Thymus (tissue), 11 donors: ENCODE measurements around the gene HOXC10. TPM values are rescaled to one million over a fixed set of nuclear protein-coding genes. Genes with fewer than 3 reads are reported as not detected.

Experiments used
- DNase-seq, 9 donors: peaks; one replicate each; pipeline ENCODE4 v3.0.0-alpha.2; 2013; ENCODE audit warnings: low spot score in 9 of 9, low read depth in 6 of 9, missing footprints in 1 of 9
- H3K27ac ChIP-seq, 2 donors: one replicate each; pipeline ENCODE4 v1.5.1; 2013; ENCODE audit warnings: control low read depth in 1 of 2, low read depth in 1 of 2, low read length in 1 of 2, mild to moderate bottlenecking in 1 of 2, moderate library complexity in 1 of 2
- H3K27me3 ChIP-seq, 2 donors: one replicate each; pipeline ENCODE4 v1.5.1; 2013; ENCODE audit warnings: low read length in 1 of 2; ENCODE audit not compliant: control insufficient read depth in 2 of 2, insufficient read depth in 1 of 2
- H3K36me3 ChIP-seq, 2 donors: one replicate each; pipeline ENCODE4 v1.5.1; 2013; ENCODE audit warnings: low read length in 1 of 2, mild to moderate bottlenecking in 1 of 2, moderate library complexity in 1 of 2; ENCODE audit not compliant: control insufficient read depth in 2 of 2, insufficient read depth in 2 of 2
- H3K4me1 ChIP-seq, 2 donors: one replicate each; pipeline ENCODE4 v1.5.1; 2013; ENCODE audit warnings: low read length in 2 of 2; ENCODE audit not compliant: control insufficient read depth in 2 of 2, insufficient read depth in 2 of 2
- H3K4me3 ChIP-seq, 2 donors: one replicate each; pipeline ENCODE4 v1.5.1; 2013; ENCODE audit warnings: low read length in 2 of 2, control low read depth in 1 of 2, mild to moderate bottlenecking in 1 of 2
- H3K9me3 ChIP-seq, 2 donors: one replicate each; pipeline ENCODE4 v1.5.1; 2013; ENCODE audit warnings: low read length in 1 of 2, mild to moderate bottlenecking in 1 of 2; ENCODE audit not compliant: control insufficient read depth in 2 of 2, insufficient read depth in 1 of 2
- WGBS: extraction: QIAGEN DNeasy Blood & Tissue Kit; methylation state at CpG from one replicate; pipeline ENCODE4 v1.1.7; 2013; 5-methylcytosine and 5-hydroxymethylcytosine counted together
- polyA plus RNA-seq: library from polyadenylated mRNA; stranded (reverse); fragments of 200-250 nt; gene quantifications from one replicate; pipeline ENCODE4 v1.2.3, GENCODE V29; 2013
- total RNA-seq: library from RNA; stranded (reverse); fragments of 120-200 nt; gene quantifications from one replicate; pipeline ENCODE4 v1.2.4, GENCODE V29; 2013
- donor health status: healthy.

HOXC10 gene
- total and polyA plus RNA-seq, 2 donors, result 0.14 TPM; not detected in 1

DNA sequence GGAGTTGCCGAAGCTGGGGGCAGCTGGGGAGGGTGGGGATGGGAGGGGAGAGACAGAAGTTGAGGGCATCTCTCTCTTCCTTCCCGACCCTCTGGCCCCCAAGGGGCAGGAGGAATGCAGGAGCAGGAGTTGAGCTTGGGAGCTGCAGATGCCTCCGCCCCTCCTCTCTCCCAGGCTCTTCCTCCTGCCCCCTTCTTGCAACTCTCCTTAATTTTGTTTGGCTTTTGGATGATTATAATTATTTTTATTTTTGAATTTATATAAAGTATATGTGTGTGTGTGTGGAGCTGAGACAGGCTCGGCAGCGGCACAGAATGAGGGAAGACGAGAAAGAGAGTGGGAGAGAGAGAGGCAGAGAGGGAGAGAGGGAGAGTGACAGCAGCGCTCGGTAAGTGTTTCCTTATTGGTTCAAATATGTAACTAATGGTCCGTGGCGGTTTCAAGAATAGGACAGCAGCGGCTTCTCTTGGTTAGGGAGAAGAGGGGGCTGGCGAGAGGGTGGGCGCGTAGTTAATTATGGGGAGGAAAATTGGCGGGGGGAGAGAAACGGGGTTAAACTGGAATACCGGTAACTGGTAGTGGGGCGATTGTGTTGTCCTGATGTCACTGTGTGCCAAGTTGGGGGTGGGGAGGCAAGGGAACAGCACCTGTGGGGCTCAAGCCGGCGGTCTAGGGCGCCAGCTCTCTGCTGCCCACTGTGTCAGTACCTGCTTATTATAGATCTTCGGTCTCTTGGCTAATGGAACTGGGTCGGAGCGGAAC is 32.3 kb downstream of the HOXC10 start:
- H3K9me3 ChIP-seq, result peaks cover 0 to 16% of the 10 kb centered on the region in 2 donors
- peaks cover 3 to 23% of the 10 kb centered on the region in 2 donors for H3K4me1 ChIP-seq
- peak overlapping the region; percentile 32 to 49 for H3K4me3 ChIP-seq
- no peaks in the 10 kb centered on the region for H3K36me3 ChIP-seq
- no peak overlapping the region for H3K27ac ChIP-seq
- peaks cover 89 to 100% of the 10 kb centered on the region in 2 donors for H3K27me3 ChIP-seq
- WGBS, result 5% methylated on average over 24 of the region's 24 CpGs
- no peak for DNase-seq

DNA sequence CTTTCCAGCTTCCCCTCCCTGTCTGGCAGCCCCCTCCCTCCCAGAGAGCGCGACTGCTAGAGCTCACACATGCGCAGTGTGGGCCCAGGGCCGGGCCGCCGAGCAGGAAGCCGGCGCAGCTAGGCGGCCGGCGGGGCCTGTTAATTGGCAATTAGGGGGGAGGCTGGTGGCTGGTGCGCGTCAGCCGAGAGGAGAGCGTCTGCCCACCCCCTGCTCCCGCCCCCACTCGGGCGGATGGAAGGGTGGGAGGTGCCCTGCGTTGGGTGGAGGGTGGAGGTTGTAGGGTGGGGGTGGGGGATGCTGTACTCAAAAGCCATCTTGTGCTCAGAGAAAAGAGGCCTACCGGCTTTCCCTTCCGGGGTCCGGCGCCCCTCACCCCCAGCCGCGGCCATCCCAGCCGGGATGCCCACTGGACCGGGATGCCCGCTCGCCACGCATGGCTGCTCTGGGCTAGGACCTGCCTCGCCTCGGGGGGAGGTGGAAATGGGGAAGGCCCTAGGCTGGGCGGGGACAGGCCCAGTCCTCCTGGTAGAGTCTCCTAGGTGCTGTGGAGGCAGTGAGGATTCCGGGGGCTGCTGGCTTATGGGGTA is 33.0 kb downstream of the HOXC10 start:
- peaks cover 0 to 16% of the 10 kb centered on the region in 2 donors for H3K9me3 ChIP-seq
- no peaks in the 10 kb centered on the region for H3K36me3 ChIP-seq
- peak in 7 of 9 donors; percentile 30 to 79 (median 55) for DNase-seq
- WGBS, result 3% methylated on average over 34 of the region's 34 CpGs
- peaks cover 90 to 100% of the 10 kb centered on the region in 2 donors for H3K27me3 ChIP-seq
- peak overlapping the region; percentile 32 to 49 for H3K4me3 ChIP-seq
- H3K4me1 ChIP-seq, result peaks cover 3 to 23% of the 10 kb centered on the region in 2 donors
- H3K27ac ChIP-seq, result no peak overlapping the region

DNA sequence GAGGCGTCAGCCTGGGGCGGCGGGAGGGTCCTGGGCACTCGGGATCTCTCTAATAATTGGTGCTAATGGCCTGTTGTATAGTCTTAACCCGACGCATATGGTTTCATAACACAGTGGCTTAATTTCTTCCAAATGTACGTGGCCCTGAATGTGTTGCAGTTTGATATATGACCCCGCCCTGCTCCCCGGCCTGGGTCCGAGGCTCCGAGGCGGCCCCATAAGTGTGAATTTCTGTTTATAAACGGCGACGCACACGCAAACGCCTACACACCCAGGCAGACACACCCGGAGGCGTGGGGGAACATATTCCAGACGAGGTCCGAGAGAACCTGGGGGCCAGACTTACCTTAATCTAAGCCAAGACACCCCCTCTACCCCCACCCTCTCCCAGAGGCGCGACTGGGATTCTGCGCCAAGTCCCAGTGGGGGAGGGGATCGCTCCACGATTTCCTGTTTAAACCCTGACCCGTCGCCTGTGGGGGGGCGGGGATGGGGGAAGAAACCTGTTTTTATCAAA is 33.6 kb downstream of the HOXC10 start:
- WGBS, result 24% methylated on average over 29 of the region's 29 CpGs
- peaks cover 91 to 100% of the 10 kb centered on the region in 2 donors for H3K27me3 ChIP-seq
- H3K4me3 ChIP-seq, result peak overlapping the region; percentile 32 to 49
- no peak for DNase-seq
- peaks cover 0 to 16% of the 10 kb centered on the region in 2 donors for H3K9me3 ChIP-seq
- H3K36me3 ChIP-seq, result no peaks in the 10 kb centered on the region
- H3K4me1 ChIP-seq, result peaks cover 3 to 23% of the 10 kb centered on the region in 2 donors
- no peak overlapping the region for H3K27ac ChIP-seq

DNA sequence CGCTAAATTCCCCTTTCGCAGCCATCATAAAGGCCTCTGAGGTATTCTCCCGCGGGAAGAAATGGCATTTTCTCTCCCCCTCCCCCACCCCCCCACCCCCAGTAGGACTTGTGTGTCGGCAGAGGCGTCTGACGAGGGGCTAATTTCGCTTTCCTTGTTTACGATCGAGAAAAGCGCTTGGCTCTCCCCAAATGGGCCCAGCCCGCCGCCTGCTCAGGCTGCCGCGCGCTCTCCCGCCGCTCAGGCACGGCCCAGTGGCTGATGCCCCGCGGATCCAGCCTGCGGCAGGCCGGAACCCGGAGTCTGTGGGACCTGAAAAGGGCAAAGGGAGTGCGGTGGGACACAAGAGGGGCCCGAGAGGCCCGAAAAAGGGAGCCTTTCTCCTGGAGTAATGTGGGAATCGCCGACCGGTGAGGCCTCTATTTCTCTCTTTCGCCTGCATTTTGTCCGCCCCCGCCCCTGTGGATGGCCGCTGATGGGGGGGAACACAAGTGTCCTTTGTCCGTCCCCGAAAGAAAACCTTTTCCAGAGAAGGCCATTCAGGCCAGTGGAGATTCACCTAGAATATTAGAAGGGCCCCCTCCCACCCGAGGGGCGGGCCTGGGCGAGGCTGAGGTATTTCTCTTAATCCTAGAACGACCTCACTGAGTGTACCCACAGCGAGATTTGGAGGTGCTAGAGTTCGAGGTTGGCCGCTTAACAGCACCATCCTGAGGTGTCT is 34.3 kb downstream of the HOXC10 start:
- WGBS, result 18% methylated on average over 43 of the region's 43 CpGs
- Histone ChIP-seq H3K4me1 (peaks cover 3 to 23% of the 10 kb centered on the region in 2 donors), H3K36me3 (no peaks in the 10 kb centered on the region), H3K27ac (no peak overlapping the region), H3K27me3 (peaks cover 95 to 100% of the 10 kb centered on the region in 2 donors), H3K4me3 (peak overlapping the region in 1 of 2 donors; percentile 15), H3K9me3 (peaks cover 0 to 16% of the 10 kb centered on the region in 2 donors)
- DNase-seq, result no peak

DNA sequence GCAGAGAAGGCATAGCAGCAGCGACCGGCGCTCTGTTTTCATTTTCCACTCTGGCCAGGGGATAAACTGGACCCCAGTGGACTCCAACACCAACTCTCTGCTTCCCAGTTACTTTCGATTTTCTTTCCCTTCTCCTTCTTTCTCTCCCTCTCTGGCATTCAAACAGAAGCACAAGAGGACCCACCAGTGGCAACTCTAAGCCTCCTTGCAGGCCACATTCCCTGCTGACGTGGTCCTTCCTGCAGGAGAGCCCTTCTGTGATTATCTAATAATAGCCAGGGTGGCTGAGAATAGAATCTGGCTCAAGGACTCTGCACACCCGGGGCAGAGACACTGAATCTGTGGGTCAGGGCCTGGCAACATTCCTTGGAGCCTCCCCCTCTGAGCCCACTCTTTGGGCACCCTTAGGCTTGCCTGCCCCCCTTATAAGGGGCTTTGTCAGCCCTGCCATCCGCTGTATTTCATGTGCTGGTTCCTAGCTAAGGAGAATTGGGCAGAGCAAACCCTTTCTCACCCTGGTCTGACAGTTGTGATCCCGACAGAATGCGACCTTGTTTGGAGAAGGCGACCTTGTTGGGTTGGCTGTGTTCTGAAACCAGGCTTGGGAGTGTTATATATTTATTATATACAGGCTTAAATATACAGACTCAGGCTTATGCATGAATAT is 35.1 kb downstream of the HOXC10 start:
- 32% methylated on average over 10 of the region's 10 CpGs for WGBS
- Histone ChIP-seq H3K4me1 (peaks cover 3 to 23% of the 10 kb centered on the region in 2 donors), H3K9me3 (peaks cover 0 to 16% of the 10 kb centered on the region in 2 donors), H3K4me3 (no peak overlapping the region), H3K27me3 (peaks cover 93 to 100% of the 10 kb centered on the region in 2 donors), H3K36me3 (no peaks in the 10 kb centered on the region), H3K27ac (no peak overlapping the region)
- no peak for DNase-seq

DNA sequence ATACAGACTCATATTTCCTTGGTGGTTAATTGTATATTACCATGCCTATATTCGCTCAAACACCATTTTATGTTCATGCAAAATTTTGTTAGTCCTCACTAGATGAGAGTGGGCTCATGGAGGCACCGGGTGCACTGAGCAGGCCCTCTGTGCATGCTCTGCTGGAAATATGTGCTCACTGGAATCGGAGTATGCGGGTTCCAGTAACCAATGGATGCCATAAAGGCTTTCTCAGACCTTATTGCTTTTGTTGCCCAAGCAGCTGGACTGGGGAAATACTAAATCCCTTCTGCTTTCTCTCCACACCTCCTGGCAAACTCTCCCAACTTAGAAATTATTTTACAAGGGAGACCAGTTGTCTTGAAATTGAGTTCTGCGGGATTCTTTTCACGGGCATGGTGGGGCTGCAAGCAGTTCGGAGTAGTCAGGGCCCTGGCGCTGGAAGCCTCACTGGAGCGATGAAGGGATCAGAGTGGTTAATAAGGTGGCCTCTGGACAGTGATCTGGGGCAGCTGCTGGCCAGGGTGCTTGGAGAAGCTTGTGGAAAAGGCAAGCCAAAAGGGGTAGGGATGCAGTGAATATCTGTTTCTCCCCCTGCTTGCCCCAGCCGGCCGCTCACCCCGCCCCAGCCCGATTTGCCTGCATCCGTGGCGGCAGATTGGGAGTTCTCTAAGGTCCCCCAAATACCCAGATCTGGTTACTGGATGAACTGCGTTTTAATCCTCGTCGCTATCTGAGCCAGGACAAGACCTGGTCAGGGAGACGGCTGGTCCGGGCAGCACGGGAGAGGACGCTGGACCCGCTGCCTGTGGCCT is 35.9 kb downstream of the HOXC10 start:
- peaks cover 0 to 16% of the 10 kb centered on the region in 2 donors for H3K9me3 ChIP-seq
- H3K27me3 ChIP-seq, result peaks cover 92 to 100% of the 10 kb centered on the region in 2 donors
- H3K4me1 ChIP-seq, result peaks cover 3 to 23% of the 10 kb centered on the region in 2 donors
- 45% methylated on average over 23 of the region's 23 CpGs for WGBS
- no peak overlapping the region for H3K4me3 ChIP-seq
- H3K27ac ChIP-seq, result peak overlapping the region in 1 of 2 donors; percentile 45
- H3K36me3 ChIP-seq, result no peaks in the 10 kb centered on the region
- DNase-seq, result no peak

DNA sequence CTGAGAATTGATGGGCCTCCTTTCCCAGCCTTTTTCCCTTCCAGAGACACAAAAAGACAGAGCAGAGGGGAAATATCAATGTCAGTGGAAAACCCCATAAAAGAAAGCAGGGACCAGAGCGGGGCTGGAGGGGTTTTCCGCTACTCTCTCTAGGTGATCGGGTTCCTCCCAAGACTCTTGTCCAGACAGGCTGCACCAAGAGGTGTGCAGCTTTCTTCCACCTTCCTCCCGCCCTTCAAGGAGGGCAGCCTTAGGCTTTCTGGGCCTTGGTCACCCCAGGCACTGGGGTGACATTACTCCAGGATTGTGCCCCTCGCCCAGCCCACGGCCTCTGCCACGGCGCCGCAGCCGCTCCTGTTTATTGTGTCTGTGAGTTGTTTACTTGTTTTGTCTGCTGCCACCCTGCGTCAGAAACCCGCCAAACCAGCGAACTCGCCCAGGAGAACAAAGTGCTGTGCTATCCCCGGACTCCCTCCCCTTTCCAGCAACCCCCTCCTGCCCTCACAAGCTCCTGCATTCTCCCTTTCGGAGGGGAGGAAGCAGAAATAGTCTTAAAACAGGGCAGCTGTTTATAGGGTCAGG is 36.6 kb downstream of the HOXC10 start:
- H3K4me3 ChIP-seq, result no peak overlapping the region
- H3K9me3 ChIP-seq, result peaks cover 0 to 16% of the 10 kb centered on the region in 2 donors
- peaks cover 3 to 23% of the 10 kb centered on the region in 2 donors for H3K4me1 ChIP-seq
- H3K27me3 ChIP-seq, result peaks cover 92 to 100% of the 10 kb centered on the region in 2 donors
- 27% methylated on average over 16 of the region's 16 CpGs for WGBS
- peak overlapping the region in 1 of 2 donors; percentile 45 for H3K27ac ChIP-seq
- no peaks in the 10 kb centered on the region for H3K36me3 ChIP-seq
- peak in 1 of 9 donors; percentile 30 for DNase-seq
